HCT116 (cell line): ENCODE data around the gene SENP1.

ENCODE experiments used
- CTCF ChIP-seq, 3 experiments: fragments of 200-600 bp in 1 of 3; sonication (generic) in 1 of 3; IDR thresholded peaks in 2 of 3; conservative IDR thresholded peaks in 1 of 3; 2 replicates each; pipeline ENCODE4 v1.5.1; 2012 to 2017; ENCODE audit warnings: low read depth in 2 of 3, low read length in 2 of 3, antibody characterized with exemption in 1 of 3, borderline replicate concordance in 1 of 3, control low read depth in 1 of 3, mild to moderate bottlenecking in 1 of 3, mixed read lengths in 1 of 3, mixed run types in 1 of 3, moderate library complexity in 1 of 3; ENCODE audit not compliant: insufficient read depth in 1 of 3
- EZH2 ChIP-seq: fragments of 200-600 bp; sonication (generic); IDR thresholded peaks from 2 replicates; pipeline ENCODE4 v1.6.1; 2017; ENCODE audit warnings: antibody characterized with exemption, mixed run types
- POLR2A ChIP-seq: IDR thresholded peaks from 2 replicates; pipeline ENCODE4 v1.7.0; 2011; ENCODE audit warnings: borderline replicate concordance; ENCODE audit not compliant: insufficient read depth, insufficient read length; ENCODE audit errors: extremely low read depth
- REST ChIP-seq: IDR thresholded peaks from 2 replicates; pipeline ENCODE4 v1.6.1; 2012; ENCODE audit warnings: low read depth
- SRF ChIP-seq: IDR thresholded peaks from 2 replicates; pipeline ENCODE4 v1.6.1; 2012; ENCODE audit warnings: low read depth
- YY1 ChIP-seq: IDR thresholded peaks from 2 replicates; pipeline ENCODE4 v1.6.1; 2011; ENCODE audit warnings: low read length, low read depth, moderate library complexity, mild to moderate bottlenecking; ENCODE audit not compliant: insufficient replicate concordance; ENCODE audit errors: extremely low read depth
- ZFX ChIP-seq: fragments of 450-650 bp; IDR thresholded peaks from 2 replicates; pipeline ENCODE4 v1.6.1; 2017

GRCh38 chr12:48015954-48016353 lies 89.9 kb downstream of the SENP1 start:
- TF ChIP-seq YY1 (no peak), REST (no peak), ZFX (no peak), POLR2A (no peak), EZH2 (no peak), SRF (no peak), CTCF (IDR thresholded peaks at IDR 0.05 in 2 of 3, conservative IDR thresholded peaks at IDR 0.05 in 1 of 3; ENCODE audit: borderline replicate concordance in 1 of 3, insufficient read depth in 1 of 3, low read depth in 2 of 3, low read length in 2 of 3) (no peak)
